ENCODE measurements around the gene EXOC6B.

The EXOC6B gene

GRCh38 chr2:72132981-72133720, 692.7 kb downstream of the EXOC6B start:
- no peak for DNase-seq

- no peak for DNase-seq
Observed at GRCh38 chr2:72131916-72132841, 693.7 kb downstream of the EXOC6B start.

GRCh38 chr2:72131371-72131891, 694.4 kb downstream of the EXOC6B start:
- no peak for DNase-seq

- no peak for DNase-seq
Observed at GRCh38 chr2:72130659-72131360, 695.0 kb downstream of the EXOC6B start.

DNA sequence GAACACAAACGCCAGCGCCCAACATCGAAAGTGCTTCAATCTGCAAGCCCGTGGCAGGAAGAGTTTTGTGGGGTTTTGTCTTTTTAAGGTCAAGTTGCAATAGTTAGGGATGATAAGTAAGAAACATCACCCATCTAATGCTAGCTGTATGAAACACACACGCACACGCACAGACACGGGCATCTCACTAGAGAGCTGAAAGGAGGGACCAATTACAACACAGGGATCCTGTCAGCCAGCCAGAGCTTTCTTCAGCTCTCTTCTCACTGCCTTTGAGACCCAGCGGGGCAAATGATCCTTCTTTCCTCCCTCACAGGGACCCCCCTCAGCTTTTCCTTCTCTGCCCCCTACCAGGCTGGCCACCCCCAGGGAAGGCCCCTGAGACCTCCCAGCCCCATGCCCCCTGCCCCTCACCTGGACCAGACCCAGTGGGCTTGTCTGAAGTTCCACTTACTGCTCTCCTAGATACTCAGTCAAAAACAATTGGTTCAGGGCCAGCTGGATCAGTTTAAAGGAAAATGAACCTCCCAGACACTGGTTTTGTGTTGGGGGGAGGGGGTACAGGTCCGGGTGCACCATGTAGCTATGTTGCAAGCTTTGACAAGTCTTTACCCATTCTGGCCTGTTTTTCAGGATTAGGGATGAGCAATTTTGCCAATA, 696.0 kb downstream of the EXOC6B start:
- no peak for DNase-seq

- DNase-seq, result no peak
Observed at GRCh38 chr2:72128843-72129227, 697.0 kb downstream of the EXOC6B start.

DNA sequence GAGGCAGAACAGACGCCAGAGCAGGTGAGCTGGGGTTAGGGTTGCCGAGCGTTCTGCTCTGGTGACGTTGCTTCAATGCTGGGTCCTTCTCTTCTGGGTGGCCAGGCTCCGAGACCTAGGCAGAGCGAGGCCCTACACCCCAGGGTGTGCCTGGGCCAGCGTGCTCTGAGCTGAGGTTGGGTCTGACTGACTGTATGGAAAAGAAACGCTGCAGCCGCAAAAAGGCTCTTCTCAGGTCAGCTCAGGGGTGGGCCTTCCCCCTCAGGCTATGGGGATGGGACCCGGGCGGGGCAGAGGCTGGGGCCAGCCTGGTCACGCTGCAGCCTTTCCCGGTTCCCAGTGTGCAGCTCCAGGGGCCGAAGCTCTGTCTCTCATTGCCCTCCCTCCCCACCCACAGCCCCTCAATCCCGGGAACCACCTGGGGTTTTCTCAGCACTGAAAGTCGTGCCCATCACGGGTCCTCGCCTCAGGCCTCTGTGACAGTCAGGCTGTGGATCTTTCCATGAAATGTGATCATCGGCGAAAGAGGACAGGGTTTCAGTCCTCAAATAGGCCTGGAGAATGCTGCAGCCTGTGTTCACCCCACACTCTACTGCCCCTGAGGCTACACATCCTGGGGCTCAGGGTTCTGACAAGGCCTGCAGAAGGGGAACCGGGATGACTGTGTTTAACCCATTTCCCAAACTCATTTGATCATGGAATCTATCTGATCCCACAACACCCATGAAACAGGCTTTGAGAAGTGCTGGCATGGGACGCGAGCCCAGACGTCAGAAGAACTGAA, 697.6 kb downstream of the EXOC6B start:
- DNase-seq, result no peak

DNA sequence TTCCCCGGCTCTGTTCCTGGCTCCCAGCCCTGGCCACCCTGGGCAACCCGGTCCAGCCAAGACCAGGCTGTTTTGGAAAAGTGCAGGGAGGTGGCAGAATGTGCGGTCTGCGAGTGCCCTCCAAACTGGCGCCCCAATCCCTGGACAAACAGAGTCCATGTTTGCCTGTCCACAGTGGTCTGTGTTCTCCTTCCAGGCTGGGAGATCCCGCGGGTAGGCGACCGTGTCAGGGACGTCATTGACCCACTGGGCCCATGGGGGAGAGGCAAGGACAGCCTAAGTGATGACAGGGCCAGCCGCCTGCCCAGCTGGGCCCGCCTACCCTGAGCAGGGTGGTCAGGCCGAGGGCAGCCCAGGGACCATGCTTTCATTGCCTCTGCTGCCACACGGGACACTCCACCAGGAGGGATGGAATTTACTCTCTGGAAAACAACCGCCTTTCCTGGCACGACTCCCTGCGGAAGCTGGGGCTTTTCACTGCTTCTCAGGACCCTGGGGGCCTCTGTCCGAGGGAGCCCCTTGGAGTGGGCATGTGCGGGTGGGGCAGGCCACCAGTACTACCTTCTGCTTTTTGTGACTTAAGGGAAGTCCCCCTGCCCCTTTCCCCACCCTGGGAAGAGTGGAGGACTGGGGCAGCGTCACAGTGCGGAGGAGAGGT, 698.3 kb downstream of the EXOC6B start:
- no peak for DNase-seq

- no peak for DNase-seq
Observed at GRCh38 chr2:72126186-72127100, 699.4 kb downstream of the EXOC6B start.
